WTC11 (cell line): ENCODE results near the gene CREM.

Source experiments
- CTCF ChIP-seq: fragments of 200-600 bp; IDR thresholded peaks from 2 replicates; pipeline ENCODE4 v1.8.0; 2022; ENCODE audit warnings: antibody characterized with exemption
- E2F4 ChIP-seq: sonication (generic); formaldehyde crosslinking; IDR thresholded peaks from 2 replicates; pipeline ENCODE4 v1.8.1; 2022; ENCODE audit warnings: low read depth, mild to moderate bottlenecking, moderate library complexity, missing genetic modification reagents, borderline replicate concordance
- ELF4 ChIP-seq: sonication (generic); formaldehyde crosslinking; IDR thresholded peaks from 2 replicates; pipeline ENCODE4 v1.8.1; 2022; ENCODE audit warnings: low read depth, mild to moderate bottlenecking, moderate library complexity, missing genetic modification reagents
- KAT7 ChIP-seq: sonication (generic); formaldehyde crosslinking; IDR thresholded peaks from 2 replicates; pipeline ENCODE4 v1.8.1; 2023; ENCODE audit warnings: missing genetic modification reagents, mild to moderate bottlenecking, borderline replicate concordance
- NR2C2 ChIP-seq: sonication (generic); formaldehyde crosslinking; IDR thresholded peaks from 2 replicates; pipeline ENCODE4 v1.8.0; 2022; ENCODE audit warnings: mild to moderate bottlenecking, missing genetic modification reagents
- PREB ChIP-seq: sonication (generic); formaldehyde crosslinking; IDR thresholded peaks from 2 replicates; pipeline ENCODE4 v1.8.1; 2022; ENCODE audit warnings: mild to moderate bottlenecking, missing genetic modification reagents, moderate library complexity, borderline replicate concordance
- SOX15 ChIP-seq: fragments of 250-450 bp; sonication (Bioruptor Pico); IDR thresholded peaks from 2 replicates; pipeline ENCODE4 v1.9.0; 2021; ENCODE audit warnings: mild to moderate bottlenecking
- TEAD1 ChIP-seq: sonication (generic); formaldehyde crosslinking; IDR thresholded peaks from 2 replicates; pipeline ENCODE4 v1.8.0; 2022; ENCODE audit warnings: mild to moderate bottlenecking, missing genetic modification reagents
- TEAD4 ChIP-seq: sonication (generic); formaldehyde crosslinking; IDR thresholded peaks from 2 replicates; pipeline ENCODE4 v1.8.0; 2022; ENCODE audit warnings: mild to moderate bottlenecking, missing genetic modification reagents
- ZNF232 ChIP-seq: sonication (generic); formaldehyde crosslinking; IDR thresholded peaks from 2 replicates; pipeline ENCODE4 v1.8.0; 2022; ENCODE audit warnings: mild to moderate bottlenecking, missing genetic modification reagents
- ZNF512 ChIP-seq: sonication (generic); formaldehyde crosslinking; IDR thresholded peaks from 2 replicates; pipeline ENCODE4 v1.8.1; 2022; ENCODE audit warnings: missing genetic modification reagents, borderline replicate concordance
- TF ChIP-seq, protein P1 (sequence below): sonication (generic); formaldehyde crosslinking; IDR thresholded peaks from 2 replicates; pipeline ENCODE4 v1.8.1; 2023; ENCODE audit warnings: mild to moderate bottlenecking, missing genetic modification reagents
- TF ChIP-seq, protein P2 (sequence below): sonication (generic); formaldehyde crosslinking; IDR thresholded peaks from 2 replicates; pipeline ENCODE4 v1.8.1; 2023; ENCODE audit warnings: mild to moderate bottlenecking, missing genetic modification reagents, moderate library complexity
- TF ChIP-seq, protein P3 (sequence below): sonication (generic); formaldehyde crosslinking; IDR thresholded peaks from 2 replicates; pipeline ENCODE4 v1.8.1; 2023; ENCODE audit warnings: mild to moderate bottlenecking, moderate library complexity, missing genetic modification reagents

DNA sequence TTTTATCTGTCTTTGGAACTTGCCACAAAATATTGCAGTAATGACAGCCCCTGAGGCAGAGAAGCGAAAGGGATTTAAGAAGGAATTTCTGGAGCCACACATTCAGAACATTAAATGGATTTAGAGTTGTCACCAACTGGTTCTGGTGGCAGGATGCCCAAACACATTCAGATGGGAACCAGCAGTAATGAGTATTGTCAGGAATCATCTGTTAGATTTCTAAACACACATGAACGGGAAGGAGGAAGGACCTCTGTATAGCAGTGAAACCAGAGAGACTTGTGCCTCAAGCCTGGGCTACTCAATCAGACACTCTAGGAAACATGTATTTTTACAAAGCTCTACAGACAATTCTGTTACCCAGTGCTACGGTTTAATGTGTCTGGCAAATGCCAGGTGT is 105.9 kb downstream of the CREM start:
- no peak for TF ChIP-seq TEAD1 (CRISPR knock-in tag)
- TF ChIP-seq CTCF: no peak
- TF ChIP-seq ZNF232: no peak
- TF ChIP-seq, protein P1, sequence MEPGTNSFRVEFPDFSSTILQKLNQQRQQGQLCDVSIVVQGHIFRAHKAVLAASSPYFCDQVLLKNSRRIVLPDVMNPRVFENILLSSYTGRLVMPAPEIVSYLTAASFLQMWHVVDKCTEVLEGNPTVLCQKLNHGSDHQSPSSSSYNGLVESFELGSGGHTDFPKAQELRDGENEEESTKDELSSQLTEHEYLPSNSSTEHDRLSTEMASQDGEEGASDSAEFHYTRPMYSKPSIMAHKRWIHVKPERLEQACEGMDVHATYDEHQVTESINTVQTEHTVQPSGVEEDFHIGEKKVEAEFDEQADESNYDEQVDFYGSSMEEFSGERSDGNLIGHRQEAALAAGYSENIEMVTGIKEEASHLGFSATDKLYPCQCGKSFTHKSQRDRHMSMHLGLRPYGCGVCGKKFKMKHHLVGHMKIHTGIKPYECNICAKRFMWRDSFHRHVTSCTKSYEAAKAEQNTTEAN (CRISPR knock-in tag): no peak
- TF ChIP-seq, protein P2, sequence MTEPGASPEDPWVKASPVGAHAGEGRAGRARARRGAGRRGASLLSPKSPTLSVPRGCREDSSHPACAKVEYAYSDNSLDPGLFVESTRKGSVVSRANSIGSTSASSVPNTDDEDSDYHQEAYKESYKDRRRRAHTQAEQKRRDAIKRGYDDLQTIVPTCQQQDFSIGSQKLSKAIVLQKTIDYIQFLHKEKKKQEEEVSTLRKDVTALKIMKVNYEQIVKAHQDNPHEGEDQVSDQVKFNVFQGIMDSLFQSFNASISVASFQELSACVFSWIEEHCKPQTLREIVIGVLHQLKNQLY (CRISPR knock-in tag): no peak
- TF ChIP-seq TEAD4 (CRISPR knock-in tag): no peak
- no peak for TF ChIP-seq ZNF512 (CRISPR knock-in tag)
- TF ChIP-seq PREB (CRISPR knock-in tag): no peak
- TF ChIP-seq E2F4 (CRISPR knock-in tag): no peak
- no peak for TF ChIP-seq NR2C2 (CRISPR knock-in tag)
- TF ChIP-seq SOX15 (CRISPR knock-in tag): no peak
- no peak for TF ChIP-seq ELF4 (CRISPR knock-in tag)
- no peak for TF ChIP-seq KAT7 (CRISPR knock-in tag)
- TF ChIP-seq, protein P3, sequence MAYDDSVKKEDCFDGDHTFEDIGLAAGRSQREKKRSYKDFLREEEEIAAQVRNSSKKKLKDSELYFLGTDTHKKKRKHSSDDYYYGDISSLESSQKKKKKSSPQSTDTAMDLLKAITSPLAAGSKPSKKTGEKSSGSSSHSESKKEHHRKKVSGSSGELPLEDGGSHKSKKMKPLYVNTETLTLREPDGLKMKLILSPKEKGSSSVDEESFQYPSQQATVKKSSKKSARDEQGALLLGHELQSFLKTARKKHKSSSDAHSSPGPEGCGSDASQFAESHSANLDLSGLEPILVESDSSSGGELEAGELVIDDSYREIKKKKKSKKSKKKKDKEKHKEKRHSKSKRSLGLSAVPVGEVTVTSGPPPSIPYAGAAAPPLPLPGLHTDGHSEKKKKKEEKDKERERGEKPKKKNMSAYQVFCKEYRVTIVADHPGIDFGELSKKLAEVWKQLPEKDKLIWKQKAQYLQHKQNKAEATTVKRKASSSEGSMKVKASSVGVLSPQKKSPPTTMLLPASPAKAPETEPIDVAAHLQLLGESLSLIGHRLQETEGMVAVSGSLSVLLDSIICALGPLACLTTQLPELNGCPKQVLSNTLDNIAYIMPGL (CRISPR knock-in tag): no peak
